ENCODE data around the gene OR6A2.
"Not testable (repeated sequence)": the region's sequence is repeated elsewhere in the genome, so short reads cannot be mapped to it uniquely, and the experiment has no call there.

Gene OR6A2

GRCh38 chr11:6799402-6799801, at the start of gene OR6A2:
OR6A2 (minus strand) TSS chr11:6799689; CDS start chr11:6795708, 3,981 bp downstream.
- no peak for DNase-seq
- in situ Hi-C loops (cut with HindIII; ENCODE audit: low pct_ligation_motif_present, low pct_unique_long_range_greater_than_20kb, low sequenced_read_pairs), result no loop called here

- in situ Hi-C loops (cut with HindIII; ENCODE audit: low pct_ligation_motif_present, low pct_unique_long_range_greater_than_20kb, low sequenced_read_pairs), result no loop called here
- no peak for DNase-seq
Measured at GRCh38 chr11:6845383-6845782, 45.9 kb upstream of the OR6A2 start, which contains the start of gene OR10A5. OR10A5 (plus strand) TSS chr11:6845683; CDS start chr11:6845683, 0 bp downstream.

- in situ Hi-C loops (cut with HindIII; ENCODE audit: low pct_ligation_motif_present, low pct_unique_long_range_greater_than_20kb, low sequenced_read_pairs), result no loop called here
Measured at GRCh38 chr11:6844356-6844755, 44.9 kb upstream of the OR6A2 start.

GRCh38 chr11:6843670-6844069, 44.2 kb upstream of the OR6A2 start:
- in situ Hi-C loops (cut with HindIII; ENCODE audit: low pct_ligation_motif_present, low pct_unique_long_range_greater_than_20kb, low sequenced_read_pairs), result no loop called here
- DNase-seq, result no peak

More at GRCh38 chr11:6844356-6844755, 44.9 kb upstream of the OR6A2 start:
- no peak for DNase-seq

- in situ Hi-C loops (cut with HindIII; ENCODE audit: low pct_ligation_motif_present, low pct_unique_long_range_greater_than_20kb, low sequenced_read_pairs), result no loop called here
- DNase-seq, result no peak
Measured at GRCh38 chr11:6841694-6842093, 42.2 kb upstream of the OR6A2 start.

- in situ Hi-C loops (cut with HindIII; ENCODE audit: low pct_ligation_motif_present, low pct_unique_long_range_greater_than_20kb, low sequenced_read_pairs), result no loop called here
- no peak for DNase-seq
Measured at GRCh38 chr11:6834021-6834420, 34.5 kb upstream of the OR6A2 start.

- DNase-seq, result no peak
- in situ Hi-C loops (cut with HindIII; ENCODE audit: low pct_ligation_motif_present, low pct_unique_long_range_greater_than_20kb, low sequenced_read_pairs), result no loop called here
Measured at GRCh38 chr11:6833356-6833755, 33.9 kb upstream of the OR6A2 start.

GRCh38 chr11:6828103-6828502, 28.6 kb upstream of the OR6A2 start:
- no peak for DNase-seq
- in situ Hi-C loops (cut with HindIII; ENCODE audit: low pct_ligation_motif_present, low pct_unique_long_range_greater_than_20kb, low sequenced_read_pairs), result no loop called here

GRCh38 chr11:6825231-6825744, 25.8 kb upstream of the OR6A2 start:
- in situ Hi-C loops (cut with HindIII; ENCODE audit: low pct_ligation_motif_present, low pct_unique_long_range_greater_than_20kb, low sequenced_read_pairs), result no loop called here
- no peak for DNase-seq

- DNase-seq, result no peak
- in situ Hi-C loops (cut with HindIII; ENCODE audit: low pct_ligation_motif_present, low pct_unique_long_range_greater_than_20kb, low sequenced_read_pairs), result no loop called here
Measured at GRCh38 chr11:6824136-6824823, 24.8 kb upstream of the OR6A2 start.

- in situ Hi-C loops (cut with HindIII; ENCODE audit: low pct_ligation_motif_present, low pct_unique_long_range_greater_than_20kb, low sequenced_read_pairs), result no loop called here
Measured at GRCh38 chr11:6818967-6819366, 19.5 kb upstream of the OR6A2 start.

GRCh38 chr11:6817694-6818093, 18.2 kb upstream of the OR6A2 start:
- in situ Hi-C loops (cut with HindIII; ENCODE audit: low pct_ligation_motif_present, low pct_unique_long_range_greater_than_20kb, low sequenced_read_pairs), result no loop called here
- DNase-seq, result no peak

More at GRCh38 chr11:6818967-6819366, 19.5 kb upstream of the OR6A2 start:
- DNase-seq, result no peak

GRCh38 chr11:6813656-6814055, 14.2 kb upstream of the OR6A2 start:
- in situ Hi-C loops (cut with HindIII; ENCODE audit: low pct_ligation_motif_present, low pct_unique_long_range_greater_than_20kb, low sequenced_read_pairs), result no loop called here
- no peak for DNase-seq

GRCh38 chr11:6812390-6813005, 13.0 kb upstream of the OR6A2 start:
- in situ Hi-C loops (cut with HindIII; ENCODE audit: low pct_ligation_motif_present, low pct_unique_long_range_greater_than_20kb, low sequenced_read_pairs), result no loop called here

GRCh38 chr11:6801075-6801474, 1.6 kb upstream of the OR6A2 start:
- DNase-seq; in situ Hi-C loops (cut with HindIII; ENCODE audit: low pct_ligation_motif_present, low pct_unique_long_range_greater_than_20kb, low sequenced_read_pairs): not testable (repeated sequence)

More at GRCh38 chr11:6812390-6813005, 13.0 kb upstream of the OR6A2 start:
- DNase-seq, result peak; percentile 43

GRCh38 chr11:6794639-6795038, 4.8 kb downstream of the OR6A2 start:
- in situ Hi-C loops (cut with HindIII; ENCODE audit: low pct_ligation_motif_present, low pct_unique_long_range_greater_than_20kb, low sequenced_read_pairs), result no loop called here
- no peak for DNase-seq

GRCh38 chr11:6790546-6790945, 8.9 kb downstream of the OR6A2 start:
- no peak for DNase-seq
- in situ Hi-C loops (cut with HindIII; ENCODE audit: low pct_ligation_motif_present, low pct_unique_long_range_greater_than_20kb, low sequenced_read_pairs), result no loop called here

GRCh38 chr11:6782720-6783119, 16.8 kb downstream of the OR6A2 start, which contains the start of gene OR2AG1:
OR2AG1 (plus strand) TSS chr11:6783020; CDS start chr11:6785038, 2,018 bp downstream.
- DNase-seq, result no peak
- in situ Hi-C loops (cut with HindIII; ENCODE audit: low pct_ligation_motif_present, low pct_unique_long_range_greater_than_20kb, low sequenced_read_pairs), result no loop called here

- DNase-seq, result no peak
- in situ Hi-C loops (cut with HindIII; ENCODE audit: low pct_ligation_motif_present, low pct_unique_long_range_greater_than_20kb, low sequenced_read_pairs), result no loop called here
Measured at GRCh38 chr11:6780829-6781228, 18.7 kb downstream of the OR6A2 start.

GRCh38 chr11:6778518-6778917, 21.0 kb downstream of the OR6A2 start:
- no peak for DNase-seq
- in situ Hi-C loops (cut with HindIII; ENCODE audit: low pct_ligation_motif_present, low pct_unique_long_range_greater_than_20kb, low sequenced_read_pairs), result no loop called here

All from ACHN (cell line).